CD4-positive, alpha-beta T cell treated with Interleukin-15 for 4 hours (primary cell): Measurements from ENCODE around the gene SBK1.
"Not testable (repeated sequence)": the region's sequence is repeated elsewhere in the genome, so short reads cannot be mapped to it uniquely, and the experiment has no call there.

Experiments used
- DNase-seq: peaks from one replicate; pipeline ENCODE4 v3.0.0-alpha.2; 2020; ENCODE audit warnings: low spot score

SBK1 gene

DNA sequence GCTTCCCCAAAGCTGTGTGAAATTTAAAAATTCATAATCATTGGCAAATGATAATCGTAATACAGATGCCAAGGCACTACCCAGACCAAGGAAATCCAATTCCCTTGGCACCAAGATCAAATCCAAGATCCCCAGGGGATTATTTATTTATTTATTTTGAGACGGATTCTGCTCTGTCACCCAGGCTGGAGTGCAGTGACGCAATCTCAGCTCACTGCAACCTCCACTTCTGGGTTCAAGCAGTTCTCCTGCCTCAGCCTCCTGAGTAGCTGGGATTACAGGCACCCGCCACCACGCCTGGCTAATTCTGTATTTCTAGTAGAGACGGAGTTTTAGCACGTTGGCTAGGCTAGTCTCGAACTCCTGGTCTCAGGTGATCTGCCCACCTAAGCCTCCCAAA is 43.4 kb downstream of the SBK1 start:
- not testable (repeated sequence) for DNase-seq

GRCh38 chr16:28336940-28337710 is 44.8 kb downstream of the SBK1 start:
- DNase-seq: not testable (repeated sequence)

DNA sequence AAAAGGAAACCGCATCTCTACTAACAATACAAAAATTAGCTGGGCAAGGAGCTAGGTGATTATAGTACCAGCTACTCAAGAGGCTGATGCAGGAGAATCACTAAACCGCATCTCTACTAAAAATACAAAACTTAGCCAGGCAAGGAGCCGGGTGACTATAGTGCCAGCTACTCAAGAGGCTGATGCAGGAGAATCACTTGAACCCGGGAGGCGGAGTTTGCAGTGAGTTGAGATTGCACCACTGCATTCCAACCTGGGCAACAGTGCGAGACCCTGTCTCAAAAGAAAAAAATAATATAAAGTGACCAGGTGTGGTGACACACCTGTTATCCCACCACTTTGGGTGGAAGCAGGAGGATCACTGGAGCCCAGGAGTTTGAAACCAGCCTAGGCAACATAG is 45.9 kb downstream of the SBK1 start:
- not testable (repeated sequence) for DNase-seq

DNA sequence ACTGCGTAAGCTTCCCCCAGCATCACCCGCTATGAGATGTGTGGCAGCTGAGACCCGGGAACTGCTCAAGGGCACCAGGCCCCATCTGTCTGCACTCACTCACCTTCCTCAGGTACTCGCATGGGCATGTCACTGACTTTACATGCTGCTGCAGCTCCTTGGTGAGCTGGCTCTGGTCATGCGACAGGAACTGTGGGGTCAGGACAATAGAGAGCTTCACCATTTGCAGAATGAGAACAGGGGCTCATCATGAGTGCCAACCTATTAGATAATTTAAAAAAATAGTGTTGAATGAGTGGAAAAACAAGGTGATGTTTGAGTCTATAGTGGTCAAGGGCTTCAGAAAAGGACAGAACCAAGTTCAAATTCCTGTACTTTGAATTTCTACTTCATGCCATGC is 70.3 kb downstream of the SBK1 start:
- not testable (repeated sequence) for DNase-seq

DNA sequence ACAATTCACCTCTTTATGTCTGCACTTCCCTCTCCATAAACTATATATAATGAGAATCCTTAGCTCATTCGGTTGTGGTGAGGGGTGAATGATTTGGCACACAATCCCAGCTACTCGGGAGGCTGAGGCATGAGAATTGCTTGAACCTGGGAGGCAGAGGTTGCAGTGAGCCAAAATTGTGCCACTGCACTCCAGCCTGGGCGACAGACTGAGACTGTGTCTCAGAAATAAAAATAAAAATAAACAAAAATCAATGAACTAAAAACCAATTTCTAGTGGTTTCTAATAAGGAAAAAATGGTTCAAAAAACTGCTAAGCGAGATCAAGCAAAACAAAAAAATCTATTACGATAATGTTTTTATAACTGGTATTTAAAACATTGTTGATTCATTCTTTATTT is 71.1 kb downstream of the SBK1 start, which contains the start of gene NPIPB6:
Gene NPIPB6 (minus strand): TSS at position 101 of the 400 bp plus-strand sequence. CDS start 686 bp downstream, outside the sequence.
- DNase-seq: not testable (repeated sequence)

- peak; percentile 1 for DNase-seq
Measured at GRCh38 chr16:28364268-28365173, 72.2 kb downstream of the SBK1 start.

GRCh38 chr16:28367926-28368325 is 75.6 kb downstream of the SBK1 start:
- not testable (repeated sequence) for DNase-seq
